ENCODE results near the gene PPP1R13B. TPM values are rescaled to one million over a fixed set of nuclear protein-coding genes. Genes with fewer than 3 reads are reported as not detected.

PPP1R13B gene

GRCh38 chr14:103684871-103685270 is 162.5 kb downstream of the PPP1R13B start:
- Histone ChIP-seq H2BK5ac (ENCODE audit: low read length) (no peak overlapping the region), H4K91ac (ENCODE audit: low read depth, low read length, poor library complexity) (no peak overlapping the region), H3K23ac (ENCODE audit: low read depth, low read length, poor library complexity) (no peak overlapping the region), H3K27me3 (ENCODE audit: control insufficient read depth in 3 of 3, insufficient read depth in 3 of 3, low read depth in 1 of 3, low read length in 3 of 3) (no peaks in the 10 kb centered on the region), H2BK15ac (ENCODE audit: low read length) (no peak overlapping the region), H3K9ac (ENCODE audit: low read depth, low read length, poor library complexity) (no peak overlapping the region), H2AFZ (ENCODE audit: low read length) (no peak overlapping the region), H2BK120ac (ENCODE audit: low read depth, low read length) (no peak overlapping the region), H2AK5ac (ENCODE audit: low read depth, low read length) (no peak overlapping the region), H3K9me3 (replicated peaks in 1 of 2; ENCODE audit: control insufficient read depth in 2 of 2, insufficient read depth in 1 of 2, low read depth in 1 of 2, low read length in 2 of 2) (no peaks in the 10 kb centered on the region), H3K18ac (ENCODE audit: low read length) (no peak overlapping the region), H3K4ac (ENCODE audit: low read length) (no peak overlapping the region), H3K36me3 (replicated peaks in 1 of 2; ENCODE audit: control insufficient read depth in 2 of 2, insufficient read depth in 2 of 2, low read length in 2 of 2) (peaks cover 41 to 98% of the 10 kb centered on the region in 2 donors), H3K4me2 (ENCODE audit: insufficient read depth, low read length, poor library complexity, severe bottlenecking) (no peak overlapping the region), H3K4me1 (ENCODE audit: control insufficient read depth in 2 of 2, insufficient read depth in 1 of 2, low read depth in 1 of 2, low read length in 2 of 2) (no peaks in the 10 kb centered on the region), H4K8ac (ENCODE audit: low read depth, low read length) (no peak overlapping the region), H3K79me1 (ENCODE audit: low read depth, low read length) (peaks cover 4% of the 10 kb centered on the region), H3K4me3 (ENCODE audit: low read length in 2 of 2) (no peak overlapping the region), H3K14ac (ENCODE audit: low read length) (no peak overlapping the region), H3K27ac (replicated peaks; ENCODE audit: low read length) (no peak overlapping the region), H2BK12ac (ENCODE audit: low read length) (no peak overlapping the region)
- no peak for DNase-seq (ENCODE audit: low spot score)
- no CpG with 5 or more reads among the region's 15 CpGs for WGBS, 2 donors (ENCODE audit: extremely low coverage in 2 of 2, insufficient read length in 2 of 2, insufficient replicate concordance in 1 of 2)

GRCh38 chr14:103684471-103684870 is 162.9 kb downstream of the PPP1R13B start:
- H3K79me1 ChIP-seq (ENCODE audit: low read depth, low read length) = peaks cover 4% of the 10 kb centered on the region
- no peak overlapping the region for H3K14ac ChIP-seq (ENCODE audit: low read length)
- peak overlapping the region; percentile 35 for H3K23ac ChIP-seq (ENCODE audit: low read depth, low read length, poor library complexity)
- H3K4me2 ChIP-seq (ENCODE audit: insufficient read depth, low read length, poor library complexity, severe bottlenecking) = no peak overlapping the region
- H2BK120ac ChIP-seq (ENCODE audit: low read depth, low read length) = no peak overlapping the region
- no peak overlapping the region for H3K27ac ChIP-seq (replicated peaks; ENCODE audit: low read length)
- no peak for DNase-seq (ENCODE audit: low spot score)
- H3K36me3 ChIP-seq (replicated peaks in 1 of 2; ENCODE audit: control insufficient read depth in 2 of 2, insufficient read depth in 2 of 2, low read length in 2 of 2) = peaks cover 44 to 99% of the 10 kb centered on the region in 2 donors
- H2AK5ac ChIP-seq (ENCODE audit: low read depth, low read length) = no peak overlapping the region
- H4K8ac ChIP-seq (ENCODE audit: low read depth, low read length) = no peak overlapping the region
- no peaks in the 10 kb centered on the region for H3K4me1 ChIP-seq (ENCODE audit: control insufficient read depth in 2 of 2, insufficient read depth in 1 of 2, low read depth in 1 of 2, low read length in 2 of 2)
- no peak overlapping the region for H3K18ac ChIP-seq (ENCODE audit: low read length)
- no peak overlapping the region for H3K4ac ChIP-seq (ENCODE audit: low read length)
- H4K91ac ChIP-seq (ENCODE audit: low read depth, low read length, poor library complexity) = no peak overlapping the region
- no peak overlapping the region for H2BK5ac ChIP-seq (ENCODE audit: low read length)
- H2BK12ac ChIP-seq (ENCODE audit: low read length) = no peak overlapping the region
- no peak overlapping the region for H2AFZ ChIP-seq (ENCODE audit: low read length)
- H3K4me3 ChIP-seq (ENCODE audit: low read length in 2 of 2) = no peak overlapping the region
- no peak overlapping the region for H2BK15ac ChIP-seq (ENCODE audit: low read length)
- H3K9ac ChIP-seq (ENCODE audit: low read depth, low read length, poor library complexity) = no peak overlapping the region
- H3K27me3 ChIP-seq (ENCODE audit: control insufficient read depth in 3 of 3, insufficient read depth in 3 of 3, low read depth in 1 of 3, low read length in 3 of 3) = no peaks in the 10 kb centered on the region
- no peaks in the 10 kb centered on the region for H3K9me3 ChIP-seq (replicated peaks in 1 of 2; ENCODE audit: control insufficient read depth in 2 of 2, insufficient read depth in 1 of 2, low read depth in 1 of 2, low read length in 2 of 2)
- no CpG with 5 or more reads among the region's 6 CpGs for WGBS, 2 donors (ENCODE audit: extremely low coverage in 2 of 2, insufficient read length in 2 of 2, insufficient replicate concordance in 1 of 2)

Small RNA genes within 50 kb of the gene (small RNA-seq; reads per million reads assigned to genes)
- gene RF00019 (ENCODE audit: insufficient read depth) (not detected), gene RF00280 (ENCODE audit: insufficient read depth) (not detected)
